MM.1S (cell line): ENCODE data around the gene DNAJB9.

Source experiments
- EZH2 ChIP-seq: fragments of 300-600 bp; sonication (generic); optimal IDR thresholded peaks from 2 replicates; pipeline ENCODE3; 2017; ENCODE audit warnings: low read depth, mild to moderate bottlenecking, antibody characterized with exemption, low read length, mixed read lengths
- EZH2phosphoT487 ChIP-seq: fragments of 300-600 bp; sonication (generic); IDR thresholded peaks from 2 replicates; pipeline ENCODE4 v1.6.1; 2018; ENCODE audit warnings: antibody characterized with exemption, low read length
- TF ChIP-seq, protein P1 (sequence below): fragments of 300-600 bp; sonication (generic); IDR thresholded peaks from 2 replicates; pipeline ENCODE4 v1.5.1; 2016; ENCODE audit warnings: antibody characterized with exemption, low read length, mixed read lengths

DNA sequence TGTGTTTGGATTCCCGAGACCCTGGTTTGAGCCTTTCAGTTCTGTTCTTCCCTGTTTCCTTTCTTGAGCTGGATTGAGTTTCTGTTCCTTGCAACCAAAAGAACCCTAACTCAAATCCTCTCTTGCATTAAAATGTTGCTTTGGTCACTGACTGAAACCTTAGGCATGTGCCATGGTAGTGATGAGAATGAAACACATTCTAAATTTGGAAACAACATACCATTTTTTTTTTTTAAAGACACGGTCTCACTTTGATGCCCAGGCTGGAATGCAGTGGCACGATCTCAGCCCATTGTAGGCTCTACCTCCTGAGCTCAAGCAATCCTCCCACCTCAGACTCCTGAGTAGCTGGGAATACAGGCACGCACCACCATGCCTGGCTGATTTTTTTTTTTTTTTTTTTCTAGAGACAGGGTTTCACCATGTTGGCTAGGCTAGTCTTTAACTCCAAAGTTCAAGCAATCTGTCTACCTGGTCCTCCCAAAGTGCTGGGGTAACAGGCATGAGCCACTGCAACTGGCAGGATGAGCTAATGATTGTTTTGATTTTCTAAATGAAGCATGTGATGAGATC, 8.5 kb upstream of the DNAJB9 start:
- TF ChIP-seq, protein P1, sequence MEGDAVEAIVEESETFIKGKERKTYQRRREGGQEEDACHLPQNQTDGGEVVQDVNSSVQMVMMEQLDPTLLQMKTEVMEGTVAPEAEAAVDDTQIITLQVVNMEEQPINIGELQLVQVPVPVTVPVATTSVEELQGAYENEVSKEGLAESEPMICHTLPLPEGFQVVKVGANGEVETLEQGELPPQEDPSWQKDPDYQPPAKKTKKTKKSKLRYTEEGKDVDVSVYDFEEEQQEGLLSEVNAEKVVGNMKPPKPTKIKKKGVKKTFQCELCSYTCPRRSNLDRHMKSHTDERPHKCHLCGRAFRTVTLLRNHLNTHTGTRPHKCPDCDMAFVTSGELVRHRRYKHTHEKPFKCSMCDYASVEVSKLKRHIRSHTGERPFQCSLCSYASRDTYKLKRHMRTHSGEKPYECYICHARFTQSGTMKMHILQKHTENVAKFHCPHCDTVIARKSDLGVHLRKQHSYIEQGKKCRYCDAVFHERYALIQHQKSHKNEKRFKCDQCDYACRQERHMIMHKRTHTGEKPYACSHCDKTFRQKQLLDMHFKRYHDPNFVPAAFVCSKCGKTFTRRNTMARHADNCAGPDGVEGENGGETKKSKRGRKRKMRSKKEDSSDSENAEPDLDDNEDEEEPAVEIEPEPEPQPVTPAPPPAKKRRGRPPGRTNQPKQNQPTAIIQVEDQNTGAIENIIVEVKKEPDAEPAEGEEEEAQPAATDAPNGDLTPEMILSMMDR, result no peak
- TF ChIP-seq EZH2 (no peak), EZH2phosphoT487 (no peak)
